Glutamatergic neuron (in vitro differentiated cells): ENCODE results near the gene MRPL55. TPM values are rescaled to one million over a fixed set of nuclear protein-coding genes. Genes with fewer than 3 reads are reported as not detected.
A peak's percentile ranks its signal among the peaks of the same experiment; 100 is the strongest.

Experiments
- DNase-seq: peaks from one replicate; pipeline ENCODE4 v3.0.0; 2022
- H3K27ac Mint-ChIP-seq: one replicate; pipeline ENCODE4 v1.8.0; 2020; ENCODE audit warnings: mild to moderate bottlenecking, mixed read lengths, inconsistent platforms; ENCODE audit not compliant: unreplicated experiment
- H3K27me3 Mint-ChIP-seq: one replicate; pipeline ENCODE4 v1.8.0; 2020; ENCODE audit warnings: mild to moderate bottlenecking, moderate library complexity, mixed read lengths, inconsistent platforms; ENCODE audit not compliant: unreplicated experiment
- H3K36me3 Mint-ChIP-seq: one replicate; pipeline ENCODE4 v1.8.0; 2020; ENCODE audit warnings: mild to moderate bottlenecking, mixed read lengths, inconsistent platforms; ENCODE audit not compliant: unreplicated experiment
- H3K4me1 Mint-ChIP-seq: one replicate; pipeline ENCODE4 v1.8.0; 2020; ENCODE audit warnings: mild to moderate bottlenecking, low read depth, mixed read lengths, inconsistent platforms; ENCODE audit not compliant: unreplicated experiment
- H3K4me3 Mint-ChIP-seq: one replicate; pipeline ENCODE4 v1.8.0; 2020; ENCODE audit warnings: mild to moderate bottlenecking, mixed read lengths, inconsistent platforms; ENCODE audit not compliant: unreplicated experiment
- H3K9me3 Mint-ChIP-seq: one replicate; pipeline ENCODE4 v1.8.0; 2020; ENCODE audit warnings: mild to moderate bottlenecking, moderate library complexity, mixed read lengths, inconsistent platforms; ENCODE audit not compliant: unreplicated experiment
- total RNA-seq: library from RNA; stranded (reverse); fragmentation: NEBNext Ultra II Directional; extraction: Animal tissue kit (Norgen Biotek cat#: 25700); gene quantifications from one replicate; pipeline ENCODE4 v1.2.1, GENCODE V29; 2021; ENCODE audit not compliant: unreplicated experiment
- TF ChIP-seq, protein P1 (sequence below): fragments of 200-600 bp; sonication (generic); IDR thresholded peaks from one replicate; pipeline ENCODE4 v1.5.0; 2021; ENCODE audit not compliant: partially characterized antibody, unreplicated experiment

Gene MRPL55
- total RNA-seq, 1 donor from 2014 or later: 61.5 TPM

GRCh38 chr1:228061411-228062084 lies 47.6 kb downstream of the MRPL55 start:
- Mint-ChIP-seq H3K27me3 (peaks cover 14% of the 10 kb centered on the region), H3K36me3 (peaks cover 10% of the 10 kb centered on the region), H3K4me1 (no peaks in the 10 kb centered on the region), H3K9me3 (peaks cover 8% of the 10 kb centered on the region), H3K27ac (no peak overlapping the region), H3K4me3 (peak overlapping the region; percentile 46)
- no peak for DNase-seq
- TF ChIP-seq, protein P1, sequence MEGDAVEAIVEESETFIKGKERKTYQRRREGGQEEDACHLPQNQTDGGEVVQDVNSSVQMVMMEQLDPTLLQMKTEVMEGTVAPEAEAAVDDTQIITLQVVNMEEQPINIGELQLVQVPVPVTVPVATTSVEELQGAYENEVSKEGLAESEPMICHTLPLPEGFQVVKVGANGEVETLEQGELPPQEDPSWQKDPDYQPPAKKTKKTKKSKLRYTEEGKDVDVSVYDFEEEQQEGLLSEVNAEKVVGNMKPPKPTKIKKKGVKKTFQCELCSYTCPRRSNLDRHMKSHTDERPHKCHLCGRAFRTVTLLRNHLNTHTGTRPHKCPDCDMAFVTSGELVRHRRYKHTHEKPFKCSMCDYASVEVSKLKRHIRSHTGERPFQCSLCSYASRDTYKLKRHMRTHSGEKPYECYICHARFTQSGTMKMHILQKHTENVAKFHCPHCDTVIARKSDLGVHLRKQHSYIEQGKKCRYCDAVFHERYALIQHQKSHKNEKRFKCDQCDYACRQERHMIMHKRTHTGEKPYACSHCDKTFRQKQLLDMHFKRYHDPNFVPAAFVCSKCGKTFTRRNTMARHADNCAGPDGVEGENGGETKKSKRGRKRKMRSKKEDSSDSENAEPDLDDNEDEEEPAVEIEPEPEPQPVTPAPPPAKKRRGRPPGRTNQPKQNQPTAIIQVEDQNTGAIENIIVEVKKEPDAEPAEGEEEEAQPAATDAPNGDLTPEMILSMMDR: no peak

- peak overlapping the region; percentile 46 for H3K4me3 Mint-ChIP-seq
- H3K27ac Mint-ChIP-seq: no peak overlapping the region
- H3K4me1 Mint-ChIP-seq: no peaks in the 10 kb centered on the region
- DNase-seq: peak; percentile 17
- TF ChIP-seq, protein P1: no peak
- peaks cover 10% of the 10 kb centered on the region for H3K36me3 Mint-ChIP-seq
- H3K9me3 Mint-ChIP-seq: peaks cover 8% of the 10 kb centered on the region
- H3K27me3 Mint-ChIP-seq: peaks cover 18% of the 10 kb centered on the region
Measured at GRCh38 chr1:228060458-228061190, 48.5 kb downstream of the MRPL55 start.

- Mint-ChIP-seq H3K4me3 (no peak overlapping the region), H3K27ac (no peak overlapping the region), H3K27me3 (peaks cover 18% of the 10 kb centered on the region), H3K9me3 (peaks cover 8% of the 10 kb centered on the region), H3K36me3 (peaks cover 10% of the 10 kb centered on the region), H3K4me1 (no peaks in the 10 kb centered on the region)
- peak; percentile 28 for DNase-seq
- TF ChIP-seq, protein P1: no peak
Measured at GRCh38 chr1:228059634-228060457, 49.3 kb downstream of the MRPL55 start.

DNA sequence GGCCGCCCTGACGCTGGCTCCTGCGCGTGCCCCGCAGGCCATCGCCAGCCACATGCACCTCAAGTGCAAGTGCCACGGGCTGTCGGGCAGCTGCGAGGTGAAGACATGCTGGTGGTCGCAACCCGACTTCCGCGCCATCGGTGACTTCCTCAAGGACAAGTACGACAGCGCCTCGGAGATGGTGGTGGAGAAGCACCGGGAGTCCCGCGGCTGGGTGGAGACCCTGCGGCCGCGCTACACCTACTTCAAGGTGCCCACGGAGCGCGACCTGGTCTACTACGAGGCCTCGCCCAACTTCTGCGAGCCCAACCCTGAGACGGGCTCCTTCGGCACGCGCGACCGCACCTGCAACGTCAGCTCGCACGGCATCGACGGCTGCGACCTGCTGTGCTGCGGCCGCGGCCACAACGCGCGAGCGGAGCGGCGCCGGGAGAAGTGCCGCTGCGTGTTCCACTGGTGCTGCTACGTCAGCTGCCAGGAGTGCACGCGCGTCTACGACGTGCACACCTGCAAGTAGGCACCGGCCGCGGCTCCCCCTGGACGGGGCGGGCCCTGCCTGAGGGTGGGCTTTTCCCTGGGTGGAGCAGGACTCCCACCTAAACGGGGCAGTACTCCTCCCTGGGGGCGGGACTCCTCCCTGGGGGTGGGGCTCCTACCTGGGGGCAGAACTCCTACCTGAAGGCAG lies 50.0 kb downstream of the MRPL55 start:
- Mint-ChIP-seq H3K36me3 (peaks cover 10% of the 10 kb centered on the region), H3K4me3 (no peak overlapping the region), H3K27ac (no peak overlapping the region), H3K4me1 (no peaks in the 10 kb centered on the region), H3K9me3 (peaks cover 8% of the 10 kb centered on the region), H3K27me3 (peaks cover 20% of the 10 kb centered on the region)
- TF ChIP-seq, protein P1: no peak
- peak; percentile 22 for DNase-seq
